Left lobe of liver (tissue), 2 donors: ENCODE data around the gene ADISSP. TPM values are rescaled to one million over a fixed set of nuclear protein-coding genes. Genes with fewer than 3 reads are reported as not detected.
A peak's percentile ranks its signal among the peaks of the same experiment; 100 is the strongest.

ENCODE experiments used
- ATAC-seq: fragments of 200-7000 bp; cut with Tn5 transposase; one replicate; pipeline ENCODE4 v1.9.1; 2020; ENCODE audit warnings: mild to moderate bottlenecking, moderate library complexity
- DNase-seq: peaks from one replicate; pipeline ENCODE4 v3.0.0-alpha.2; 2020; ENCODE audit warnings: low spot score
- total RNA-seq: library from RNA; stranded (reverse); gene quantifications from one replicate; pipeline ENCODE4 v1.2.1, GENCODE V29; 2021
- donor health status: DM: no; HTN: no; CAD: no; lungs with moderate emphysema.
- donor health status: DM: no; HTN: yes; CAD: no.

ADISSP gene
- total RNA-seq, 1 donor from 2014 or later: 10.6 TPM

- DNase-seq (no peak), ATAC-seq (no peak)
These were observed 15.0 kb upstream of the ADISSP start for GRCh38 chr20:3782597-3782996.

DNA sequence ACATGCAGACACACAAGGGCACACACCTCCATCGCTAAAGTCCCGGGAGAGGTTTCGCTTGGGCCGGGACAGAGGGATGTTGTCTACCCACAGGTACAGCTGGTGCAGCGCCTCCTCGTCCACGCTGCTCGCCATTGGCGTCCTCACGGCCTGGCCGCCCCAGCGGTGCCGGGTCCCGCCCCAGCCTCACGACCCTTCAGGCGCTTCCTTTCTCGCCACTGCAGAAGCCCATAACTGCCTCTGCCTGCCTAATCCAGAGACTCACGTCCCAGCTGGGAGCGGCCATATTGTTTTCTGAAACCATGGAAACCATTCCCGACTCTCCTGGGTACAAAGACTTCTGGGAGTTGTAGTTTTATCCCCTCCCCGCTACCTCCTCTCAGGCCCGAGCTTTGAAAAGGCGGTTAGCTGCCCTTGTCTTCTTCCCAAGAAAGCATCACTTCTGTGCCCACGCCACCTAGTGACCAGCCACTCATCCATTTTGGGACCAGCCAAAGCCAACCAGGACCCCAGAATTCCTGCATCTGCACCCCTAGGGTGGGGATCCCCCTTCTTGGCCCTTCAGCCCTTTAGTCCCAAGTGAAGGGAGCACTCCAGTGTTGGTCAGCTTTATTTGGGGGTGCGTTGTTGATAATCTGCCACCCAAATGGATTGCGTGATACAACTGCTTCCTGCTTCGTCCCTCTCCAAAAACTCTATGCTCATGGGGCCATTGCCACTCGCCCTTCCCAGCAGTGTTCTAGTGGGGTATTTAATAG is 13.8 kb upstream of the ADISSP start, which contains the start of gene SPEF1:
Gene SPEF1 (minus strand): TSS at position 296 of the 758 bp plus-strand sequence. CDS start 161 bp downstream, at position 135.
- peak; percentile 90 for ATAC-seq

DNA sequence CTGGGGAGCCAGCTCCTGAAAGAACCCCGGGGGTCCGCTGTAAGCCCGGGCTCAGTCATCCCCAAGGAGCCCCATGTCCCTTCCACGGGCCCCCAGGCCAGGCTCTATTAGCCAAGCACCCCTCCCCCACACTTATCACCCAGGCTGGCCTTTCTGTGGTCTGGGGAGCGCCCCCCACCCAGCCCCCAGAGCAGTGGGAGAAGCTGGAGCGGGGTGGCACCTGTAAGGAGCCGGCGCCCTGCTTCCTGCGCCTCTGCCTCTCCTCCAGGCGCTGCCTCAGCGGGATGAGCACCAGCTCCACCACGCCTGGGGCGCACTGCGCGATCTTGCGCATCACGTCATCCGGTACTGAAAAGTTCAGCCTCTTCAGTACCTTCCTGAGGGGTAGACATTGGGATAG is 11.4 kb upstream of the ADISSP start:
- DNase-seq: no peak
- no peak for ATAC-seq

More for the DNA sequence above, 13.8 kb upstream of the ADISSP start, which contains the start of gene SPEF1:
- peak; percentile 85 for DNase-seq

DNA sequence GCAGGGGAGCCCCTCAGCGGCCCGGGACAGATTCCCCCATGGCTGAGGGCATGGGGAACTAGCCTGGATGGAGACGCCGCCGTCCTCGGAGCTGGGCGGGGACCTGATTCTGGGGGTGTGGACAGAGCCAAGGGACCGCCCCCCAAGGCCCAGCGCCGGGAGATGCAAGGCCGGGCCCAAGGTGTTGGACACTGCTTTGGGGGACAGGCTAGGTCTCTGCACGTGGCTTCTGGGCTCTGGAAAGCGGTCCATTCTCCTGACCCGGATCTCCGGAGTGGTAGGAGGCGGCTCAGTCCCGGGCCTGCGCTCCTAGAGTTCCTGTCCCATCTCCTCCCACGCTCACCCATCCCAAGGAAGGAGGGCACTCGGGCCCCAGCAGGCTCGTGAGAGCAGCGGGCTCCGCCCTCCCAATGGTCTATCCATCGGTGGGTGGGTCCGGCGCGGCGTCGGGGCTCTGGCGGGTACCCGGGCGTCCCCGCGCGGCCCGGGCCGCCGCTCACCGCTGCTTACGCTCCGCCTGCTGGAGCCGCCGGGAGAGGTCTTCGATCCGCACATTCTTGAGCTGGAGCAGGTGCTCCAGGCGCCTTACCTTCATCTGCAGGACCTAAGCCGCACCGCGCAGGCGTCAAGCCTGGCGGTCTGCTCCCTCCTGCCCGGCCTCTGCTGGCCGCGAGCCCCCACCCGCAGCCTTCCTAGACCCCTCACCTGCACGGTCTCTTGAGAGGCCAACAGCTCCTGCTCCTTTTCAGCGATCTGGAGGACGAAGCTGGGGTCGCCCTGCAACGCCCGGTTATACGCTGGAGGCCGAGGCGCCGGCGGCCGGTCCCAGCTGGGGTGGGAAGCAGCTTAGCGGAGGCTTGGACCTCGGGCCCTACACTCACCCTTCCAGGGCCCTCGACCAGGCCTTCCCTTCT is 10.4 kb upstream of the ADISSP start:
- DNase-seq: no peak
- peak; percentile 46 for ATAC-seq

DNA sequence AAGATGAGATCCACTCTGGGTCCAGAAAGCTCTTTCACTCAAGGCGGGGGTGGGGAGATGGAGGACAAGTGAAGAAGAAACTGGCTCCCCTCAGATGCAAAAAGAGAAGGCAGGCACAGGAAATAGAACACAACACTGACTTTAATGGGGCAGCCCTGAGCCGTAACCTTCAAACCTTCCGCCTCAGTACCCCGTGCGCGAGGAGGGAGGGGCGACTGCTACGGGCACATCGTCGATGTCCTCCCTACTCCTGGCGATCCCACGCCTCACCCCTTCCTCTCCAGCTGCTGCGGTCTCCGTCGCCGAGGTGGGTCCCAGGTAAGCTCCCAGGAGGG is 9.8 kb upstream of the ADISSP start:
- no peak for ATAC-seq
- no peak for DNase-seq

GRCh38 chr20:3775457-3776108 is 8.0 kb upstream of the ADISSP start:
- DNase-seq: no peak
- no peak for ATAC-seq

DNA sequence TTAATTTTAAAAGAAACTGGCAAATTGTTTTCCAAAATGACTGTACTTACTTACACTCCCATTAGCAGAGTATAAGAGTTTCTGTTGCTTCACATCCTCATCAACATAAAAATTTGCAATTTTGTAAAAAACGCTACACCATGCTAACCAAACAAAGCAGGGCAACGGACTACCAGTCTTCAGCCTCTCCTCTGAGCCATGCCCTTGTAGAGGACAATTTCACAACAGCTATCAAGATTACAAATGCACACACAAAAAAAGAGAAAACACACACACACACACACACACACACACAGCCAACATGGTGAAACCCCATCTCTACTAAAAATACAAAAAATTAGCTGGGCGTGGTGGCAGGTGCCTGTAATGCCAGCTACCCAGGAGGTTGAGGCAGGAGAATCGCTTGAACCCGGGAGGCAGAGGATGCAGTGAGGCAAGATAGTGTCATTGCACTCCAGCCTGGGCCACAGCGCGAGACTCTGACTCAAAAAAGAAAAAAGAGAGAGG is 4.1 kb upstream of the ADISSP start:
- ATAC-seq: no peak

GRCh38 chr20:3768342-3769130 is 983 bp upstream of the ADISSP start:
- DNase-seq: peak; percentile 71
- ATAC-seq: peak; percentile 58

More for the DNA sequence above, 4.1 kb upstream of the ADISSP start:
- no peak for DNase-seq

DNA sequence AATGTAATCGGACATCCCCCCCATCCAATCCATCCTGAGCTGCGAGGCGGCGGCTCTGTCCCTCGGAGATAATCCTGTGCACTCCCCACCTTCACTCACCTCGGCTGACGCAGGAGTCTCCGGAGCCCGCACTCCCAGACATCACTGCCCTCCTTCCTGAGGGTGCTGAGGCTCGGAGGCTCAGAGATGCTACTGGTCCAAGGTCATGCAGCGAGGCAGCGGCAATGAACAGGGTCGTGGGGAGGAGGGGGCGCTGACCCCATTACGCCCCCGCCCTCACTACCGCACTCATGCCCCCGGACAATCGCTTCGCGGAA is 485 bp downstream of the ADISSP start:
- ATAC-seq: no peak

DNA sequence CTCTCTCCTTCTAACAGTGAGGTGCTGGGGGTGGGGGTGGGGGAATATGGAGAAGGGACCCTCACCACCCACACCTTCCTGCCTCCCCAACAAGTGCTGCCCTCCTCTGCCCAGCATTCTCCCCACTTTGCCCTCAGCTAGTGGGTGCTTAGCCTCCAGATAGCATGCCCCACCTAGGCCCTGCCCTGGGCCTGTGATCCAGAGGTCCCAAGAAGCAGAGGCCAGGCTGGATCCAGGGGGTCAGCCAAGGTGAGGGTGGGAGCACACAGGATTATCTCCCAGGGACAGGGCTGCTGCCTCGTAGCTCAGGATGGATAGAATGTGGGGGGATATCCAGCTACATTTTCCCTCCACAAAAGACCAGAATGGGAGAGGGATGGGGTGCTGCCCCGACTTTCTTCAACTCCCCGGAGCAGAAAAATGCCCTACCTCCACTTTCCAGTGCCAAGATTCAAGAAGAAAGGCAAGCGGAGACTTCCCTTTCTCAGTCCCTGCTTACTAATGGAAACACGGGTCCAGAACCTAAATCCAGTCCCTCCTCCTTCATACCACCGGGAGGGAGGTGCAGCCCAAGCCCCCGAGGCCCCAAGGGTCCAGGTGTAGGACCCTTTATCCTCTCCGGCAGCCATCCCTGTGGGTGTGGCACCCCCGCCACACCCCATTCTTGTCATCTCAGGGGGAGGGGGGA is 987 bp downstream of the ADISSP start:
- no peak for ATAC-seq
- no peak for DNase-seq

More for the DNA sequence above, 485 bp downstream of the ADISSP start:
- no peak for DNase-seq

GRCh38 chr20:3765171-3765882 is 2.2 kb downstream of the ADISSP start:
- DNase-seq: no peak
- no peak for ATAC-seq

GRCh38 chr20:3764659-3765058 is 2.9 kb downstream of the ADISSP start:
- no peak for DNase-seq
- ATAC-seq: no peak

- ATAC-seq (no peak), DNase-seq (no peak)
These were observed 3.6 kb downstream of the ADISSP start for GRCh38 chr20:3763671-3764601.

DNA sequence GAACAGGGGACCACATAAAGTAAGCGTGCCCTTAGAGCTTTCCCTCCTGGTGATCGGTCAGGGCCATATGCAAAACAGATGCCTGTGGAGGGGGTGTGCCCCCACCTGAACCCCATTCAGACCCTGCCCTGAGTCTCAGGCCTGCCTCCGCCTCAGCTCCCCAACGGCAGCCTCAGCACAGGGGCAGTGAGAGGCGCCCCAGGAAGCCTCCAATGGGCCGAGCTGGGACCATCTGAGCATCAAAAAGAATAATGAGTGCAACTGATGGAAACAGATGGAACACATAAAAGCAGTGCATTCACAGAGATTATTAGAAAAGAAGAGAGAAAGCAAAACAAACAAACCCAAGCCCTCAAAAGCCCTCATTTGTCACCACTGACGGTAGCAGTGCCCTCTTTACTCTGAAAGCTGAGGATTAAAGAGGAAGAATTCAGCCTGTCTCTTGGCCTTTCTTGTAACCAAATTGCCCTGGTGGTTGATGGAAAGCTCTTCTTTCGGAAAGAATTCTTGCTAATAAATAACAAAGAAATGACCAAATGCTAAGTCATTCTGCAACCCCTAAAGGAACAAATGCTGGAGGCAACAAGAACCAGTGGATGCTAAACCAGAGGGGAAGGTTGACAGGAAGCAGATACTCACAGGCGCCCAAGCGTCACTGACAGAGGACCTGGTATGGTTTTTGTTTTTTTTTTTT is 6.8 kb downstream of the ADISSP start:
- no peak for DNase-seq

GRCh38 chr20:3759884-3760283 is 7.7 kb downstream of the ADISSP start:
- DNase-seq (no peak), ATAC-seq (no peak)

More for the DNA sequence above, 6.8 kb downstream of the ADISSP start:
- ATAC-seq: no peak

DNA sequence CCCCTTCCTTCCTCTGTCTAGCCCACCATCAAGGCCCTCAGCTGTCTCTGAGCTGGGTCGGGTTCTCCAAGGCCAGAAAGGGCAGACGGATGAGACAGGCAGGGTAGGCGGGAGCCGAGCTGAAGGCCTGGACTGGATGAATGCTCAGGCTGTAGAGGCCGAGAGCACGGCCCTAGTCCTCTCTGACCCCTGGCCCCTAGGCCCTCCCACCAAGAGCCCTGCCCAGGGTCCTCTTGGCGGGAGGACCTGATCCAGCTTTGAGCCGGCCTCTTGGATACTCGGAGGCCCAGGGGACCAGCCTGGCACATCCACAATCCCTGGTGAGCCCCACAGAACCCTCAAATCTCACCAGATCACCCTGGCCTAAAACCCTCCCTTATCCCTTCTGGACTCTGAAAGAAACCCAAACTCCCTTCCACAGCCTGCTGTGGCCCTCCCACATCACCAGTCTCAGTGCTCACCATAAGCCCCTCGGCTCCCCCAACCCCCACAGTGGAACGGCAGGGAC is 8.2 kb downstream of the ADISSP start:
- DNase-seq: no peak

GRCh38 chr20:3758566-3758965 is 9.0 kb downstream of the ADISSP start:
- no peak for DNase-seq
- ATAC-seq: no peak

More for the DNA sequence above, 8.2 kb downstream of the ADISSP start:
- no peak for ATAC-seq
